HepG2 (cell line): Measurements from ENCODE around the gene SUV39H2. TPM values are rescaled to one million over a fixed set of nuclear protein-coding genes. Genes with fewer than 3 reads are reported as not detected.

Experiments
- ATAC-seq: fragments of 200-7000 bp; cut with Tn5 transposase; 3 replicates; pipeline ENCODE4 v1.9.1; 2020; ENCODE audit warnings: mild to moderate bottlenecking, moderate library complexity
- BruUV-seq: library from RNA; stranded (reverse); fragments of 400-500 nt; replicated peaks from 2 replicates; lab custom pipeline; 2021; lab: Mats Ljungman, UMichigan
- CTCF ChIA-PET: fragments of 300-600 bp; formaldehyde crosslinking; extraction: SDS; loops from one replicate; lab custom pipeline; 2021; ENCODE audit warnings: low total read pairs, inconsistent platforms, low intra/inter-chr PET ratio; lab: Yijun Ruan, JAX
- POLR2A ChIA-PET: fragments of 350-600 bp; sonication (Branson Sonifier 250); formaldehyde crosslinking; loops from one replicate; lab custom pipeline; 2020; ENCODE audit warnings: antibody characterized with exemption, inconsistent platforms; lab: Yijun Ruan, JAX
- DNase-seq: peaks from one replicate; pipeline ENCODE4 v3.0.0-alpha.2; 2015; ENCODE audit warnings: low spot score
- FAIRE-seq: peaks from 3 replicates; lab custom pipeline; 2011; peaks lifted over from hg19 to GRCh38; lab: Jason Lieb, UNC
- H2AFZ ChIP-seq: one replicate; pipeline ENCODE4 v1.6.1; 2011; ENCODE audit warnings: low read length, inconsistent platforms
- H3K27ac ChIP-seq: fragments of 300-600 bp; 3 replicates; pipeline ENCODE4 v1.8.0; 2011; ENCODE audit warnings: mixed run types, mild to moderate bottlenecking, mixed read lengths, low read length, inconsistent platforms; ENCODE audit not compliant: insufficient read depth; ENCODE audit errors: extremely low read length
- H3K27me3 ChIP-seq, 2 experiments: fragments of 200-600 bp in 1 of 2; 2 replicates in 1 of 2; 3 replicates in 1 of 2; pipeline versions ENCODE4 v1.6.0 to v1.8.0; 2011; ENCODE audit warnings: low read length in 2 of 2, mild to moderate bottlenecking in 2 of 2, moderate library complexity in 2 of 2, inconsistent platforms in 1 of 2; ENCODE audit not compliant: insufficient read depth in 2 of 2, control insufficient read depth in 1 of 2
- H3K36me3 ChIP-seq, 2 experiments: fragments of 200-600 bp in 1 of 2; replicated peaks in 1 of 2; 2 replicates in 1 of 2; 3 replicates in 1 of 2; pipeline versions ENCODE4 v1.5.1 to v1.8.0; 2011; ENCODE audit warnings: low read length in 2 of 2, inconsistent platforms in 1 of 2; ENCODE audit not compliant: insufficient read depth in 2 of 2, control insufficient read depth in 1 of 2
- H3K4me1 ChIP-seq: 2 replicates; pipeline ENCODE4 v1.5.1; 2012; ENCODE audit warnings: low read length, inconsistent platforms; ENCODE audit not compliant: insufficient read depth
- H3K4me2 ChIP-seq: 2 replicates; pipeline ENCODE4 v1.6.0; 2011; ENCODE audit warnings: low read depth, low read length, inconsistent platforms
- H3K4me3 ChIP-seq, 3 experiments: fragments of 200-600 bp in 1 of 3; sonication (generic), shearing (Covaris generic) in 1 of 3; replicated peaks in 1 of 3; 2 replicates each; pipeline ENCODE4 v1.5.1; 2011 to 2016; ENCODE audit warnings: low read length in 3 of 3, inconsistent platforms in 2 of 3, low read depth in 2 of 3, mild to moderate bottlenecking in 2 of 3, control low read depth in 1 of 3, mixed read lengths in 1 of 3; ENCODE audit not compliant: insufficient read depth in 1 of 3
- H3K79me2 ChIP-seq: one replicate; pipeline ENCODE4 v1.6.1; 2011; ENCODE audit warnings: low read length, inconsistent platforms; ENCODE audit not compliant: insufficient read depth
- H3K9ac ChIP-seq: 2 replicates; pipeline ENCODE4 v1.6.0; 2011; ENCODE audit warnings: mild to moderate bottlenecking, low read depth, low read length, inconsistent platforms; ENCODE audit not compliant: insufficient read depth
- H3K9me3 ChIP-seq: 2 replicates; pipeline ENCODE4 v1.5.1; 2012; ENCODE audit warnings: mild to moderate bottlenecking, low read length
- H4K20me1 ChIP-seq: 2 replicates; pipeline ENCODE4 v1.6.0; 2011; ENCODE audit warnings: inconsistent platforms, mild to moderate bottlenecking, low read length, moderate library complexity; ENCODE audit not compliant: insufficient read depth
- HNRNPK ChIP-seq: fragments of 200-400 bp; formaldehyde crosslinking; IDR thresholded peaks from 2 replicates; pipeline ENCODE4 v1.6.1; 2018; ENCODE audit warnings: low read length, low read depth, moderate library complexity, mild to moderate bottlenecking; ENCODE audit not compliant: poor library complexity, severe bottlenecking
- JUNB ChIP-seq: sonication (generic); formaldehyde crosslinking; IDR thresholded peaks from 2 replicates; pipeline ENCODE4 v1.8.0; 2022; ENCODE audit warnings: missing genetic modification reagents, mild to moderate bottlenecking, borderline replicate concordance
- WGBS: methylation state at CpG from one replicate; pipeline ENCODE4 v1.1.6; 2017; ENCODE audit warnings: low lambda C conversion rate; 5-methylcytosine and 5-hydroxymethylcytosine counted together
- in situ Hi-C: cut with HindIII; loops from 2 replicates; pipeline ENCODE4 v1.10.0; 2017; ENCODE audit warnings: low pct_unique_long_range_greater_than_20kb; ENCODE audit not compliant: extremely low pct_ligation_motif_present
- intact Hi-C: fragments of 100-400 bp; cut with micrococcal nuclease; formaldehyde crosslinking; loops from one replicate; pipeline ENCODE4 v1.10.0; 2022; ENCODE audit not compliant: unreplicated experiment
- polyA plus RNA-seq, 8 experiments: library from polyadenylated mRNA; depleted of rRNA in 3 of 8; stranded (reverse) in 7 of 8; unstranded in 1 of 8; fragments of >200 nt; fragmentation: Illumina TruSeq in 4 of 8; extraction: Trizol in 4 of 8; gene quantifications; 2 replicates each; pipeline versions ENCODE4 v1.2.1 to v1.2.3, GENCODE V29; 2011 to 2016; ENCODE audit warnings: low read depth in 4 of 8, missing spikeins in 1 of 8, mixed read lengths in 1 of 8; ENCODE audit not compliant: insufficient read depth in 1 of 8
- total RNA-seq, 5 experiments: library from RNA; depleted of rRNA; stranded (reverse); fragments of >200 nt; fragmentation: Illumina TruSeq; extraction: Trizol; gene quantifications; 2 replicates each; pipeline ENCODE4 v1.2.3, GENCODE V29; 2016; ENCODE audit warnings: low read depth in 1 of 5
- TF ChIP-seq, protein P1 (sequence below): sonication (generic); formaldehyde crosslinking; IDR thresholded peaks from 2 replicates; pipeline ENCODE4 v1.4.0; 2020; ENCODE audit warnings: missing genetic modification reagents, borderline replicate concordance
- TF ChIP-seq, protein P2 (sequence below): sonication (generic); formaldehyde crosslinking; IDR thresholded peaks from 2 replicates; pipeline ENCODE4 v1.8.1; 2023; ENCODE audit warnings: missing genetic modification reagents, inconsistent platforms, borderline replicate concordance
- TF ChIP-seq, protein P3 (sequence below): IDR thresholded peaks from 2 replicates; pipeline ENCODE4 v1.6.1; 2016; ENCODE audit warnings: control low read depth
- TF ChIP-seq, protein P4 (sequence below): sonication (generic); formaldehyde crosslinking; IDR thresholded peaks from 2 replicates; pipeline ENCODE4 v1.4.0; 2020; ENCODE audit warnings: missing genetic modification reagents

SUV39H2 gene
- total and polyA plus RNA-seq, 2 of the 13 experiments (the other 11 are each of a cell fraction or from before 2014, with no cell fraction given), result 9.0 to 44.3 TPM

DNA sequence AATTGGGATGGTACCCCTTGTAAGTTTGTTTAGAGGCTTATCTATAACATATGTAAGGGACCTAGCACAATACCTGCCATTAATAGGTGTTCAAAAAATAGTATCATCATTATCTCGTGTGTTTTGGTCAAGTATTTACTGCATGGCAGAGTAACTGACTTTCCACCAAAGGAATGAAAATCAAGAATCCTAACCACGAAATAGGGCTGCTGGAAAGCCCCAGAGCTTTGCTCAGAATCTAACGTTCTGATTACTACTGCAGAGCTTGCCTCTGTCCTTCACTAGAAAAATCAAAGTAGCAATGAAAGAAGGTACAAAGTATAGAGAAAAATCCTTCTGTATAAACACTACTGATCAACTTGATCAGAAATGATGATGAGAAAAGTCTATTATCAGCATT lies 40.3 kb downstream of the SUV39H2 start (continued):
- TF ChIP-seq, protein P1, sequence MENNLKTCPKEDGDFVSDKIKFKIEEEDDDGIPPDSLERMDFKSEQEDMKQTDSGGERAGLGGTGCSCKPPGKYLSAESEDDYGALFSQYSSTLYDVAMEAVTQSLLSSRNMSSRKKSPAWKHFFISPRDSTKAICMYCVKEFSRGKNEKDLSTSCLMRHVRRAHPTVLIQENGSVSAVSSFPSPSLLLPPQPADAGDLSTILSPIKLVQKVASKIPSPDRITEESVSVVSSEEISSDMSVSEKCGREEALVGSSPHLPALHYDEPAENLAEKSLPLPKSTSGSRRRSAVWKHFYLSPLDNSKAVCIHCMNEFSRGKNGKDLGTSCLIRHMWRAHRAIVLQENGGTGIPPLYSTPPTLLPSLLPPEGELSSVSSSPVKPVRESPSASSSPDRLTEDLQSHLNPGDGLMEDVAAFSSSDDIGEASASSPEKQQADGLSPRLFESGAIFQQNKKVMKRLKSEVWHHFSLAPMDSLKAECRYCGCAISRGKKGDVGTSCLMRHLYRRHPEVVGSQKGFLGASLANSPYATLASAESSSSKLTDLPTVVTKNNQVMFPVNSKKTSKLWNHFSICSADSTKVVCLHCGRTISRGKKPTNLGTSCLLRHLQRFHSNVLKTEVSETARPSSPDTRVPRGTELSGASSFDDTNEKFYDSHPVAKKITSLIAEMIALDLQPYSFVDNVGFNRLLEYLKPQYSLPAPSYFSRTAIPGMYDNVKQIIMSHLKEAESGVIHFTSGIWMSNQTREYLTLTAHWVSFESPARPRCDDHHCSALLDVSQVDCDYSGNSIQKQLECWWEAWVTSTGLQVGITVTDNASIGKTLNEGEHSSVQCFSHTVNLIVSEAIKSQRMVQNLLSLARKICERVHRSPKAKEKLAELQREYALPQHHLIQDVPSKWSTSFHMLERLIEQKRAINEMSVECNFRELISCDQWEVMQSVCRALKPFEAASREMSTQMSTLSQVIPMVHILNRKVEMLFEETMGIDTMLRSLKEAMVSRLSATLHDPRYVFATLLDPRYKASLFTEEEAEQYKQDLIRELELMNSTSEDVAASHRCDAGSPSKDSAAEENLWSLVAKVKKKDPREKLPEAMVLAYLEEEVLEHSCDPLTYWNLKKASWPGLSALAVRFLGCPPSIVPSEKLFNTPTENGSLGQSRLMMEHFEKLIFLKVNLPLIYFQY, result no peak
- TF ChIP-seq, protein P2, sequence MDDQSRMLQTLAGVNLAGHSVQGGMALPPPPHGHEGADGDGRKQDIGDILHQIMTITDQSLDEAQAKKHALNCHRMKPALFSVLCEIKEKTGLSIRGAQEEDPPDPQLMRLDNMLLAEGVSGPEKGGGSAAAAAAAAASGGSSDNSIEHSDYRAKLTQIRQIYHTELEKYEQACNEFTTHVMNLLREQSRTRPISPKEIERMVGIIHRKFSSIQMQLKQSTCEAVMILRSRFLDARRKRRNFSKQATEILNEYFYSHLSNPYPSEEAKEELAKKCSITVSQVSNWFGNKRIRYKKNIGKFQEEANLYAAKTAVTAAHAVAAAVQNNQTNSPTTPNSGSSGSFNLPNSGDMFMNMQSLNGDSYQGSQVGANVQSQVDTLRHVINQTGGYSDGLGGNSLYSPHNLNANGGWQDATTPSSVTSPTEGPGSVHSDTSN (CRISPR knock-in tag), result no peak
- no peak for TF ChIP-seq HNRNPK

DNA sequence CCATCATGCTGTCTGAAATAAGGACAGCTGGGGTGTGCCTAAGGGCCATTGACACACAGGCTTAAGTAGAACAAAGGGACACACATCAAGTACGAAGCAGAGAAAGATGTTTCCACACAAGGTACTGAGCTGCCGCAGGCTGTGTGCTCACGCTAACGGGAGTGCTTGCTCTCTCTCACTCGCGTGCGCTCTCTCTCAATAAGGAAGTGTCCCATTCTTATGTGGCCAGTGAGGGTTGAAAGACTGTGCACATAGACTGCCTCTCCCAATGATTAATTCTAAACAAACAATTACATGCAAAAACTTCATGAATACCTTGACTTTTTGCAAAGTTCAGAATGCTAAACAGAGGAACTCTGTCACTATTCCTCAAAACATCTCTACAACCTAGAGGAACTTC lies 45.3 kb downstream of the SUV39H2 start:
- H3K36me3 ChIP-seq, result peaks cover 21 to 59% of the 10 kb centered on the region in 2 experiments
- no peak overlapping the region for H3K4me2 ChIP-seq
- in situ Hi-C loops, result no loop called here
- TF ChIP-seq, protein P3, sequence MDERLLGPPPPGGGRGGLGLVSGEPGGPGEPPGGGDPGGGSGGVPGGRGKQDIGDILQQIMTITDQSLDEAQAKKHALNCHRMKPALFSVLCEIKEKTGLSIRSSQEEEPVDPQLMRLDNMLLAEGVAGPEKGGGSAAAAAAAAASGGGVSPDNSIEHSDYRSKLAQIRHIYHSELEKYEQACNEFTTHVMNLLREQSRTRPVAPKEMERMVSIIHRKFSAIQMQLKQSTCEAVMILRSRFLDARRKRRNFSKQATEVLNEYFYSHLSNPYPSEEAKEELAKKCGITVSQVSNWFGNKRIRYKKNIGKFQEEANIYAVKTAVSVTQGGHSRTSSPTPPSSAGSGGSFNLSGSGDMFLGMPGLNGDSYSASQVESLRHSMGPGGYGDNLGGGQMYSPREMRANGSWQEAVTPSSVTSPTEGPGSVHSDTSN, result no peak
- TF ChIP-seq JUNB (CRISPR knock-in tag), result no peak
- TF ChIP-seq, protein P4, sequence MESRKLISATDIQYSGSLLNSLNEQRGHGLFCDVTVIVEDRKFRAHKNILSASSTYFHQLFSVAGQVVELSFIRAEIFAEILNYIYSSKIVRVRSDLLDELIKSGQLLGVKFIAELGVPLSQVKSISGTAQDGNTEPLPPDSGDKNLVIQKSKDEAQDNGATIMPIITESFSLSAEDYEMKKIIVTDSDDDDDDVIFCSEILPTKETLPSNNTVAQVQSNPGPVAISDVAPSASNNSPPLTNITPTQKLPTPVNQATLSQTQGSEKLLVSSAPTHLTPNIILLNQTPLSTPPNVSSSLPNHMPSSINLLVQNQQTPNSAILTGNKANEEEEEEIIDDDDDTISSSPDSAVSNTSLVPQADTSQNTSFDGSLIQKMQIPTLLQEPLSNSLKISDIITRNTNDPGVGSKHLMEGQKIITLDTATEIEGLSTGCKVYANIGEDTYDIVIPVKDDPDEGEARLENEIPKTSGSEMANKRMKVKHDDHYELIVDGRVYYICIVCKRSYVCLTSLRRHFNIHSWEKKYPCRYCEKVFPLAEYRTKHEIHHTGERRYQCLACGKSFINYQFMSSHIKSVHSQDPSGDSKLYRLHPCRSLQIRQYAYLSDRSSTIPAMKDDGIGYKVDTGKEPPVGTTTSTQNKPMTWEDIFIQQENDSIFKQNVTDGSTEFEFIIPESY (CRISPR knock-in tag), result peak; percentile 74; the same call in 1 of the 2 replicates
- no peaks in the 10 kb centered on the region for H3K27me3 ChIP-seq
- CTCF ChIA-PET, result no interaction called here
- DNase-seq (no peak), FAIRE-seq (no peak), ATAC-seq (no peak)
- no peak overlapping the region for H3K4me3 ChIP-seq
- no peaks in the 10 kb centered on the region for H4K20me1 ChIP-seq
- H3K27ac ChIP-seq, result no peak overlapping the region
- H3K9me3 ChIP-seq, result no peaks in the 10 kb centered on the region
- POLR2A ChIA-PET, result no interaction called here
- no TSS peak for BruUV-seq
- H2AFZ ChIP-seq, result no peak overlapping the region
- intact Hi-C loops, result no loop called here
- no peak overlapping the region for H3K9ac ChIP-seq
- WGBS, result 96% methylated on average over 7 of the region's 7 CpGs
- H3K4me1 ChIP-seq, result no peaks in the 10 kb centered on the region
- no peaks in the 10 kb centered on the region for H3K79me2 ChIP-seq
